SJCRH30 (cell line): ENCODE data around the gene TTYH3. TPM values are rescaled to one million over a fixed set of nuclear protein-coding genes. Genes with fewer than 3 reads are reported as not detected.
A peak's percentile ranks its signal among the peaks of the same experiment; 100 is the strongest.

Experiments used
- DNase-seq, 2 experiments: peaks; one replicate each; pipeline ENCODE4 v3.0.0-alpha.2; 2015 to 2020
- H3K27ac ChIP-seq: fragments of 250-450 bp; sonication (Bioruptor Pico); 2 replicates; pipeline ENCODE4 v1.5.1; 2020; ENCODE audit warnings: mild to moderate bottlenecking, moderate library complexity
- H3K27me3 ChIP-seq: fragments of 250-450 bp; sonication (Bioruptor Pico); 2 replicates; pipeline ENCODE4 v1.5.1; 2020; ENCODE audit warnings: mild to moderate bottlenecking, moderate library complexity
- H3K36me3 ChIP-seq: fragments of 250-450 bp; sonication (Bioruptor Pico); 2 replicates; pipeline ENCODE4 v1.5.1; 2020; ENCODE audit warnings: mild to moderate bottlenecking, moderate library complexity
- H3K4me1 ChIP-seq: fragments of 250-450 bp; sonication (Bioruptor Pico); 2 replicates; pipeline ENCODE4 v1.5.1; 2020; ENCODE audit warnings: mild to moderate bottlenecking, moderate library complexity
- H3K4me3 ChIP-seq: fragments of 250-450 bp; sonication (Bioruptor Pico); 2 replicates; pipeline ENCODE4 v1.5.1; 2020; ENCODE audit warnings: mild to moderate bottlenecking, moderate library complexity
- H3K9me3 ChIP-seq: fragments of 250-450 bp; sonication (Bioruptor Pico); replicated peaks from 2 replicates; pipeline ENCODE4 v1.5.1; 2020; ENCODE audit warnings: mild to moderate bottlenecking, moderate library complexity
- total RNA-seq: library from RNA; depleted of rRNA; stranded (reverse); fragments of >200 nt; shearing (Covaris generic); gene quantifications from 2 replicates; pipeline ENCODE4 v1.2.3, GENCODE V29; 2014

TTYH3 gene
- total RNA-seq, 1 experiment from 2014 or later = 58.8 TPM

GRCh38 chr7:2633538-2634266 lies 1.9 kb downstream of the TTYH3 start:
- Histone ChIP-seq H3K9me3 (no peaks in the 10 kb centered on the region), H3K27me3 (no peaks in the 10 kb centered on the region), H3K4me1 (peaks cover 38% of the 10 kb centered on the region), H3K36me3 (peaks cover 9% of the 10 kb centered on the region; the same call in 1 of the 2 replicates), H3K4me3 (peak overlapping the region; percentile 98), H3K27ac (peak overlapping the region; percentile 54)
- peak; percentile 71 for DNase-seq

- DNase-seq = no peak
- Histone ChIP-seq H3K27ac (peak overlapping the region; percentile 54), H3K9me3 (no peaks in the 10 kb centered on the region), H3K4me1 (peaks cover 39% of the 10 kb centered on the region), H3K27me3 (no peaks in the 10 kb centered on the region), H3K4me3 (peak overlapping the region; percentile 98), H3K36me3 (peaks cover 12% of the 10 kb centered on the region; the same call in 1 of the 2 replicates)
Measured at GRCh38 chr7:2634267-2635145, 2.7 kb downstream of the TTYH3 start.

GRCh38 chr7:2635148-2635668 lies 3.4 kb downstream of the TTYH3 start:
- no peak overlapping the region for H3K27ac ChIP-seq
- no peak for DNase-seq
- H3K36me3 ChIP-seq = peaks cover 16% of the 10 kb centered on the region; the same call in 1 of the 2 replicates
- H3K4me3 ChIP-seq = no peak overlapping the region
- H3K9me3 ChIP-seq = no peaks in the 10 kb centered on the region
- H3K4me1 ChIP-seq = peaks cover 34% of the 10 kb centered on the region
- no peaks in the 10 kb centered on the region for H3K27me3 ChIP-seq

- Histone ChIP-seq H3K4me3 (no peak overlapping the region), H3K27me3 (no peaks in the 10 kb centered on the region), H3K9me3 (no peaks in the 10 kb centered on the region), H3K4me1 (peaks cover 41% of the 10 kb centered on the region), H3K36me3 (peaks cover 16% of the 10 kb centered on the region; the same call in 1 of the 2 replicates), H3K27ac (no peak overlapping the region)
- no peak for DNase-seq
Measured at GRCh38 chr7:2635810-2636701, 4.3 kb downstream of the TTYH3 start.

GRCh38 chr7:2637066-2637471 lies 5.3 kb downstream of the TTYH3 start:
- no peak for DNase-seq
- Histone ChIP-seq H3K36me3 (peaks cover 16% of the 10 kb centered on the region; the same call in 1 of the 2 replicates), H3K4me1 (peaks cover 41% of the 10 kb centered on the region), H3K4me3 (no peak overlapping the region), H3K9me3 (no peaks in the 10 kb centered on the region), H3K27ac (no peak overlapping the region), H3K27me3 (no peaks in the 10 kb centered on the region)

- Histone ChIP-seq H3K9me3 (no peaks in the 10 kb centered on the region), H3K4me3 (no peak overlapping the region), H3K4me1 (peaks cover 43% of the 10 kb centered on the region), H3K36me3 (peaks cover 16% of the 10 kb centered on the region; the same call in 1 of the 2 replicates), H3K27ac (peak overlapping the region; percentile 67), H3K27me3 (no peaks in the 10 kb centered on the region)
- DNase-seq = no peak
Measured at GRCh38 chr7:2637505-2638223, 5.9 kb downstream of the TTYH3 start.

GRCh38 chr7:2638224-2638991 lies 6.6 kb downstream of the TTYH3 start:
- Histone ChIP-seq H3K27ac (peak overlapping the region; percentile 67), H3K27me3 (no peaks in the 10 kb centered on the region), H3K9me3 (no peaks in the 10 kb centered on the region), H3K36me3 (peaks cover 20% of the 10 kb centered on the region; the same call in 1 of the 2 replicates), H3K4me3 (no peak overlapping the region), H3K4me1 (peaks cover 43% of the 10 kb centered on the region)
- DNase-seq = peak in 1 of 2 experiments; percentile 34

GRCh38 chr7:2639181-2639681 lies 7.4 kb downstream of the TTYH3 start:
- Histone ChIP-seq H3K36me3 (peaks cover 22% of the 10 kb centered on the region; the same call in 1 of the 2 replicates), H3K4me1 (peaks cover 35% of the 10 kb centered on the region), H3K27ac (peak overlapping the region; percentile 67)

GRCh38 chr7:2639695-2640481 lies 8.1 kb downstream of the TTYH3 start:
- Histone ChIP-seq H3K27me3 (no peaks in the 10 kb centered on the region), H3K9me3 (no peaks in the 10 kb centered on the region), H3K36me3 (peaks cover 22% of the 10 kb centered on the region; the same call in 1 of the 2 replicates), H3K4me1 (peaks cover 34% of the 10 kb centered on the region), H3K4me3 (no peak overlapping the region), H3K27ac (no peak overlapping the region; the same call in 1 of the 2 replicates)
- DNase-seq = no peak

More at GRCh38 chr7:2639181-2639681, 7.4 kb downstream of the TTYH3 start:
- no peak overlapping the region for H3K4me3 ChIP-seq
- no peaks in the 10 kb centered on the region for H3K9me3 ChIP-seq
- DNase-seq = no peak
- no peaks in the 10 kb centered on the region for H3K27me3 ChIP-seq

- H3K36me3 ChIP-seq = peaks cover 20% of the 10 kb centered on the region; the same call in 1 of the 2 replicates
- no peaks in the 10 kb centered on the region for H3K9me3 ChIP-seq
- peak overlapping the region; percentile 60 for H3K27ac ChIP-seq
- H3K27me3 ChIP-seq = no peaks in the 10 kb centered on the region
- H3K4me3 ChIP-seq = no peak overlapping the region
- DNase-seq = peak in 1 of 2 experiments; percentile 44
- peaks cover 39% of the 10 kb centered on the region for H3K4me1 ChIP-seq
Measured at GRCh38 chr7:2640482-2640830, 8.7 kb downstream of the TTYH3 start.

- Histone ChIP-seq H3K4me3 (no peak overlapping the region), H3K4me1 (peaks cover 39% of the 10 kb centered on the region), H3K27me3 (no peaks in the 10 kb centered on the region), H3K36me3 (peaks cover 16% of the 10 kb centered on the region; the same call in 1 of the 2 replicates), H3K9me3 (no peaks in the 10 kb centered on the region), H3K27ac (peak overlapping the region; percentile 60)
- DNase-seq = no peak
Measured at GRCh38 chr7:2640846-2641316, 9.1 kb downstream of the TTYH3 start.
